Posterior vena cava (tissue), 2 donors: ENCODE data around the gene ATAD3A. TPM values are rescaled to one million over a fixed set of nuclear protein-coding genes. Genes with fewer than 3 reads are reported as not detected.
"Not testable (repeated sequence)": the region's sequence is repeated elsewhere in the genome, so short reads cannot be mapped to it uniquely, and the experiment has no call there.

Experiments
- DNase-seq: peaks from one replicate; pipeline ENCODE4 v3.0.0-alpha.2; 2020; ENCODE audit warnings: low spot score
- intact Hi-C, 2 donors: fragments of 100-400 bp; cut with DNase I; formaldehyde crosslinking; loops; one replicate each; pipeline versions ENCODE4 v1.14.1 to v1.14.2; 2022 to 2023
- total RNA-seq, 2 donors: library from RNA; stranded (reverse); fragmentation: NEBNext Ultra II Directional; extraction: Animal tissue kit (Norgen Biotek cat#: 25700); gene quantifications; one replicate each; pipeline ENCODE4 v1.2.1, GENCODE V29; 2021
- donor health status: DM: yes; HTN: yes; CAD: no.
- donor health status: DM: yes; HTN: yes; CAD: no.

The ATAD3A gene
- total RNA-seq, 2 donors from 2014 or later: 12.2 to 14.2 TPM

DNA sequence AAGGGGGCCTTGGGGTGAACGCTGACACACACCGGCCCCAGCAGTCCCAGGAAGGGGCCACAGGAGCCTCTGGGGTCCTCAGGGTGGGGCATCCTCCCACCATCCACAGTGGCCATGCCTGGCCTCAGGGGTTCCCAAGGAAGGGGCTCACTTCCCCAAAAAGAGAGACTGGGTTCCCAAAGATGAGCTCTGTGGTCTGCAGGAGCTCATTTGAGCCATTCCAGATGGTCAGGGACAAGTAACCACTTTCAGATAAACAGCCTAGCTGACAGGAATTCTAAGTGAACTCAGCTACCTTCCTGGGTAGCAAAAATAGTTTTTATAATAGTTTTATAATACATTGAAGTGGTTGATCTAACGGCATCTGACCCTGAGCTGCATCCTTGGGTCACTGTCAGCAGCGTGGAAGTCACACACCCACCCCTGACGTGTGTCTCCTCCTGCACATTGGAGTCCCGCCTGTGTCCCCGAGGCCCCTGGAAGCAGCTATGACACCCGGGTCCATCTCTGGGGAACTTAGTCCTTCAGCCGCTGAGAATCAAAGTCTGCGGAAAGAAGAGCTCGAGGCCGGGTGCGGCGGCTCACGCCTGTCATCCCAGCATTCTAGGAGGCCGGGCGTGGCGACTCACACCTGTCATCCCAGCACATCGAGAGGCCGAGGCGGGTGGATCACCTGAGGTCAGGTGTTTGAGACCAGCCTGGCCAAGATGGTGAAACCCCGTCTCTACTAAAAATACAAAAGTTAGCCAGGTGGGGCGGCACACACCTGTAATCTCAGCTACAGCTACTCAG, 34.2 kb downstream of the ATAD3A start:
- no peak for DNase-seq
- intact Hi-C loops: no loop called here

DNA sequence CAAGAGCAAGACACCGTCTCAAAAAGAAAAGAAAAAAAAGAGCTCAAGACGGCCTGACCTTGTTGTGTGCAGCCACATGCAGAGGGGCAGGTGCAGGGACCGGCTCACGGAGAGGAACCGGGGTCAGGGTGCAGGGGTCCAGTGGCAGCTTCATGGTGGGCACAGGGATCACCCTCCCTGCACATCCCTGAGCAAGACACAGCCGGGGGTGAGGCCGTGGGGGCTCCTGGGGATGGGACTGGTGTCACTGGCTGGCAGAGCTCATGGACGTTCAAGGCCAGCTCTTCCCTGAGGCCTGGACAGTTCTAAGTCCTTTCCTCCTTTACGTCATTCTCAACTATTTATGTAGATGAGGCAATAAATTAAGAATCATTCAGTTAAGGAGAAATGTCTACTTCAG, 35.0 kb downstream of the ATAD3A start:
- intact Hi-C loops: no loop called here
- no peak for DNase-seq

DNA sequence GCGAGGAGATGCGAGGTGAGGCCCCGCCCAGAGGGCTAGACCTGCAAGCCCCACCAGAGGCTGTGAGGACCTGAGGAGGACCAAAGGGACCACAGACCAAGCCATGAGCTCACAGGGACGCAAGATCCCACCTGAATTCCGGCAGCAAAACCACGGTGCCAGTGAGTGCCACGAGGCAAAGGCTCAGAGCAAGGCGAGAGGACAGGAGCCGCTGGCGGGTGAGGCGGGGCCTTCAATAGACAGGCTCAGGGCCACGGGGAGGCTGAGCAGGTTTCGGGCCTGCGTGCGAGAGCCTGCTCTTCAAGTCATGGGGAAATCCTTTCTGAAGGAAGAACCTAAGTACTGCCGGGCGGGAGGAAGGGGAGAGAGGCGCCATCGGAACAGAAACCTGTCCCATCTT, 35.5 kb downstream of the ATAD3A start:
- intact Hi-C loops: no loop called here
- no peak for DNase-seq

DNA sequence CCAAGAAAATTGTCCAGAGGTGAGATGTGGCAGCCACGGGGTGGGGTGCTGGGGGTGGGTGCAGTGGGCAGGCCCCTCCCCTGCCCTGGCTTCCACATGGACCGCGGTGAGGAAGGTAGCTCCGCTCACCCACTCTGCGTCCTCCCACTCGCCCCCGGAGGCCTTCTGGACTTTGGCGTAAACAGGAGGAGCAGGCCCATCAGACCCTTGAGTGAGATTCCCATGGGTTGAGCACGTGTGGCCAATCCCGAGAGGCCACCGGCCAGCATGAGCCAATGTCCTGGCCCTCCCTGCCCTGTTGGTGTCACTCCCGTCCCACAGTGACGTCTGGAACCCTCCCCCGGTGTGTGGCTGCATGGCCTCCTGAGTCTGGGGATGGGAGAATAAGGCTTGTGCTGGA, 36.6 kb downstream of the ATAD3A start:
- intact Hi-C loops: no loop called here

DNA sequence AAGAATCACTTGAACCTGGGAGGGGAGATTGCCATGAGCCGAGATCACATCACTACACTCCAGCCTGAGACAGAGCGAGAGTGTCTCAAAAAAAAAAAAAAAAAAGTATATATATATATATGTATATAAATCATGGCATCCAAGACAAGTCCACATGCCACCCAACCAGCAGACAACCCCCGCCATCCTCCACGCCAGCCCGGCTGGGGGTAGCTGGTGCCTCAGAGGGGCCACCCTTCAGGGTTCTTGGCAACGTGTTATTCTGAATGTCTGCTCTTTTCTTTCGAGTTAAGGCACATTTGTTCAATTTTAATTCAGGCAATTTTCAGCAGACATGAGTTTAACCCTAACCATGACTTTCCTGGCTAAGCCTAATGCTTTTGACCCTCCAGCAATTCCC, 38.1 kb downstream of the ATAD3A start:
- no peak for DNase-seq
- intact Hi-C loops: no loop called here

More for the DNA sequence above, 36.6 kb downstream of the ATAD3A start:
- DNase-seq: no peak

DNA sequence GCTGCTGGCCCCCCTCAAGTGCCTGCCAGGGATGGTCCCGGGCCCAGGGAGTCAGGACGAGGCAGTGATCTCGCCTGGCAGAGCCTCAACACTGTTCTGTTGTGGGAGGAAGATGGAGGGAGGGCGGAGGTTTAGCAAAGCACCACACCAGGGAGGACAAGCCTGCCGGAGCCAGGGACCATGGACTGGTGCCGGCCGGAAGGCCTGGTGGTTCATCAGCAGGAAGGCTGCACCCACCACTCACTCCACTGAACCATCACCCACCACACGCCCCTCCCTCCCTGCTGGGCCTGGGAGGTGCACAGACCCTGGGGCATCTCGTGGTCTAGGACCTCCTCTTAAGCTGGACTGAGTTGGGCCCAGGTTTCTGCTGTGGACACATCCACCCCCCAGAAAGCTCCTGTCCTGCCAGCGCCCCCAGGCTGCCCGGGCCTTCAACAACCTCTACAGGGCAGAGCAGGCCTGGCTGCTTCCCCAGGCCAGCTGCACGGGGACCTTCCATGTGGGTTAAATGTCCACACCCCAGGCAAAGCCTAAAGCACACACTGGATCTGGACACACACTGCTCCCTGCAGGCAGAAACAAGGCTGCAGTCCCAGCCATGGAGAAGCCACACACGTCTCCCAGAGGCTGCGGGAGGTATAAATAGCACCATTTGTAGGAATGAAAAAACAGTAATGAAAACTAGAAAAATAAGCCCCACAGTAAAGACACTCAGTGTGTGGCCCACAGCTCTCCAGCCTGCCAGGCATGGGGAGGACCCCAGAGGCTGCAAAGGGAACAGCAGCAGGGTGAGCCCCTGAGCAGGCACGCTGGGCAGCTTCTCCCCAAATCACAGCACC, 38.9 kb downstream of the ATAD3A start:
- intact Hi-C loops: no loop called here
- DNase-seq: no peak

DNA sequence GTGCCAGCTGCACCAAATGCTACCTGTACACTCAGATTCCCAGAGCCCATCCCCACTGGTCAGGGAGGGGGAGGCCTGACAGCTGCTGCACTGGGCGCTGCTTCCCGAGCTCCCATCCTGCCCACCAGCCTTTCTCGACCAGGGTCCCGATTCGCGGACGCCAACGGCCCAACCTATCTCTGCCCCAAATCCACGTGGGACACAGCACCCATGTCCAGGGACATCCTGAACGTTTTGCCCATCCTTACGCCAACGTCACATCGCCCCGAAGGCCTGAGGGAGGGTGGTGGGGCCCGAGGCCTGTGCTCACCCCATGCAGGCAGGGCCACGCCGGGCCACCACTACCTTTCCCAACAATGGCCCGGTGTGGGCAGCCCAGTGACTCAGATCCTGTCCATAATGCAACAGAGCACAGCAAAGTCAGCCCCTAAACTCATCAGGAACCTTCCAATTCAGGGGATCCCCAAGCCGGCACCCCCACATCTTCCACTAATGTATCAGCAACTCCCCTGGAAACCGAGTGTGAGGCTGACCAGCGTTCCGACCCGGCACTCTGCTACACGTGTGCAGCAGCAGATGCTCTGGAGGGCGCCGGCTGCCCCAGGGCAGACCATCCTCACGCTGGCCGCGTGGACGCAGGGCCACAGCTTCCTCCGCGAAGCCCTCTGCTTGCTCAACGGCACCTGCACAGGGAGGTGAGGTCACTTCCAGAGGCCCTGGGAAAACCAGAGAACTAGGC, 39.7 kb downstream of the ATAD3A start:
- intact Hi-C loops: no loop called here
- DNase-seq: no peak

DNA sequence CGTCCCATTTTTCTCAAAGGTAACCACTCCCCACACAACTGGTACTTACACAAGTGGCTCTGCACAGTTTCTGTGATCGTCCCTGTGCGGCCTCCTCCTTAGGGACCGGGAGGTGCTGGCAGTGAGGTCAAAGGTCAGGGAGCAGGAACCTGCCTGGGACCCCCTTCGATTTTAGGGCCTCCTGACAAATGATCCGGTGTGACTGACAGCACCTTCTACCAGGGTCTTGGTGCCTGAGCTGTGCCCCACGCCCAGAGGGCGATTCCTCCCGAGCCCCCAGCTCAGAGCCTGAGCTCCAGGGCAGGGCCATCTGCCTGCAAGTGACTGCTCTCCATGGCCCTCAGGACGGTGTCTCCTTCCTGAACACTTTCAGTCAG, 40.3 kb downstream of the ATAD3A start:
- intact Hi-C loops: no loop called here
- DNase-seq: no peak

DNA sequence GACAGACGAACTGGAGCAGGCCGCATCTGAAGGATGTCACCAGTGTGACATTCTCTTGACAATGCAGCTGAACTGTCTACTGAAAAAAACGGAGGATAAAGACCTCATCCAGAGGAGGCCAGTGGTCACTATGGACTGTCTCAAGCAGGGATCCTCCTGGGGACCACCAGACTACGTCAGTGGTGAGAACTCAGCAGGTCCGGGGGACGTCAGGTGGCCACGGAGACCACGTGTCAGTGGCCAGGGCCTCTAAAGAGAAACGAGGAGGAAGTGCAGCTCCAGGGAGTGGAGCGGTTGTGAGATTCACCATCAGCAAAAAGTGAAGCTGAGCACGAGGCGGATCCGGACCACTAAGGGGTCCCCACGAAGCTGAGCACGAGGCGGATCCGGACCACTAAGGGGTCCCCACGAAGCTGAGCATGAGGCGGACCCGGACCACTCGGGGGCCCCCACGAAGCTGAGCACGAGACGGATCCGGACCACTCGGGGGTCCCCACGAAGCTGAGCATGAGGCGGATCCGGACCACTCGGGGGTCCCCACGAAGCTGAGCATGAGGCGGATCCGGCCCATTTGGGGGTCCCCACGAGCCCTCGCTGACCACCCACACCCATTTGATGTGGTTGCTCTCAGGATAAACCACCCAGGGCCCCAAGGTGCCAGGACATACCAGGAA, 42.0 kb downstream of the ATAD3A start:
- DNase-seq: no peak
- intact Hi-C loops: no loop called here

DNA sequence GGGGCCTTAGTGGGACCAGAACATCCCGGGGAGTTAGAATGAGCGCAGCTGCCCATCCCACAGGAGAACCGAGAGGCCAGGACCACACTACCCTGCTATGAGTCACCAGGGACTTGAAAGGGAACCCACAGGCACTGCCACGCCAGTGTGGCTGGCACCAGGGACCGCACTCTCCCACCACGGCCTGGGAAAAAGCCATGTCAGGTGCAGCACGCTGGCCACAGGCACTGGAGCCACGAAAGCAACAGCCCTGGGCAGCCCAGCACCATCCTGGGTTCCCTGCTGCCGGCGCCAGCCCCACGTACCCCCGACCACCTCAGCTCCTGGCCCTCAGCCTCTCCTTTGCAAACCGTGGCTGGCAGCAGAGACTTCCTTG, 42.6 kb downstream of the ATAD3A start:
- intact Hi-C loops: no loop called here
- DNase-seq: peak; percentile 79

DNA sequence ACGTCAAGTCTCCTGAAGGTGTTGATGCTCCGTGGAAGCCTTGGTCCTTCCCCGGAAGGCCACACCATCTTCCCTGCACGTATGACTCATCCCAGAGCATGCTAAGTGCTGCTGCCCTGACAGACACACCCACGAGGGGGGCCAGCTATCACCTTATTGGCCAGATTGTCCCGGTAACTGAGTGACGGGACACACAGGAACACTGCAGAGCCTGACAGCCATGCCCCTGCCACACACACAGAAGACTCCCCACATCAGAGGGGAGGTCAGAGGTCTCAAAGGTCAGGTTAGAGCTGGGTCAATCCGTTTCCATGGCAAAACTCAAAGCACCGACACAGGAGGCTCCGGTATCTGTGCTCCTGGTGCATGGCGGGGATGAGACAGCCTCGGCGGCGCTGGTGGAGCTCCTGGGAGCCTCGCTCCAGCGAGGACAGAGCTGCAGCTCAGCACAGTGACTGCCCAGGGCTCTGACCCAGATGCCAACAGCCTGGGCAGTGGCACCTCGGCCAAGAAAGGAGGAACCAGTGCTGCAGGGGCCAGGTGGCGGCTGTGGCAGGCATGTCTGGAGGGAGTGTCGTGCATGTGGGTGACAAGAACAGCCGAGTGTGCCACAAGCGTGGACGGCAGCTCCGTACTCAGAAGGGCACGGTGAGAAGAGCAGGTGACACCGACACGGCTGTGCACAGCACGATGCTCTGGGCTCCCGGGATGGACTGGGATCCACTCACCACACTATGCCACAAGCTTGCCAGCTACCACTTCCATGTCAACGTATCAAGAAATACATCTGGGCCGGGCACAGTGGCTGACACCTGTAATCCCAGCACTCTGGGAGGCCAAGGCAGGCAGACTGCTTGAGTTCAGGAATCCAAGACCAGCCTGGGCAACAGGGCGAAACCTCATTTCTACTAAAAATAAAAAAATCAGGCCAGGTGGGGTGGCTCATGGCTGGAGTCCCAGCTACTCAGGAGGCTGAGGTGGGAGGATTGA, 43.3 kb downstream of the ATAD3A start:
- DNase-seq: peak; percentile 69
- intact Hi-C loops: no loop called here

DNA sequence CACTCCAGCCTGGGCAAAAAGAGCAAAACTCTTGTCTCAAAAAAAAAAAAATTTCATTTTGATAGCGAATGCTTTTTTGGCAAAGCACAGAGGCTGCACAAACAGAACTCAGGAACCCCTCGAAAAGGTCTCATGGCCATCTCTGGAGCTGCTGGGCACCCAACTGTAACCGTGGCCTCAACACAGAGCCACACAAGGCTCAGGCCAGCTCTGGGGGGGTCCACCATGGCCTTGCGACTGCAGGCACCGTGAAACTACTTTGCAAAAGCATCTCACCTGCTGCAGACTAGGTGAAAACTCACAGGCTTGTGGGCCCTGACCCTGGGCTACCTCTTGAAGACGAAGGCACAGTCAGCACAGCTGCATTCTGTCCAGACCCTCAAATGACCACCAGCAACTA, 44.5 kb downstream of the ATAD3A start:
- intact Hi-C loops: no loop called here
- peak; percentile 74 for DNase-seq

DNA sequence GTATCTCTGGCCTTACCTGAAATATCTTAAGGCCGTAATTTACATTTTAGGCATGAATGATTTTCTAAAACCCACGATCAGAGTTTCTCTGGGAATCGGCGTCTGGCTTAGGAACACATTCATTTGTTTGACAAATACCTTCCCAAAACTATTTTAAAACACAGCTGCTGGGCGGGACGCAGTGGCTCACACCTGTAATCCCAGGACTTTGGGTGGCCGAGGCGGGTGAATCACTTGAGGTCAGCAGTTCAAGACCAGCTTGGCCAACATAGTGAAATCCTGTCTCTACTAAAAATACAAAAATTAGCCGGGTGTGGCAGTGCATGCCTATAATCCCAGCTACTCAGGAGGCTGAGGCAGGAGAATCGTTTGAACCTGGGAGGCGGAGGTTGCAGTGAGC, 45.0 kb downstream of the ATAD3A start:
- intact Hi-C loops: not testable (repeated sequence)

DNA sequence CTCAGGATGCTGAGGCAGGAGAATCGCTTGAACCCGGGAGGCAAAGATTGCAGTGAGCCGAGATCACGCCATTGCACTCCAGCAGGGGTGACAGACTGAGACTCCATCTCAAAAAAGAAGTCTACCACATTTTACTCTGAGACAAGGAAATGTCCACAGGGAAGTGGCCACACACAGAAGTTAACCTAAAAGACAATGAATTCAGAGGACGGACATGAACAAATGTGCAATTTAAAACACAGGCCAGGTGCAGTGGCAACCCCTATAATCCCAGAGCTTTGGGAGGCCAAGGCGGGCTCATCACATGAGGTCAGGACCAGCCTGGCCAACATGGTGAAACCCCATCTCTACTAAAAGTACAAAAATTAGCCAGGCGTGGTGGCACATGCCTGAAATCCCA, 45.7 kb downstream of the ATAD3A start:
- intact Hi-C loops, DNase-seq: not testable (repeated sequence)

More for the DNA sequence above, 45.0 kb downstream of the ATAD3A start:
- DNase-seq: not testable (repeated sequence)

DNA sequence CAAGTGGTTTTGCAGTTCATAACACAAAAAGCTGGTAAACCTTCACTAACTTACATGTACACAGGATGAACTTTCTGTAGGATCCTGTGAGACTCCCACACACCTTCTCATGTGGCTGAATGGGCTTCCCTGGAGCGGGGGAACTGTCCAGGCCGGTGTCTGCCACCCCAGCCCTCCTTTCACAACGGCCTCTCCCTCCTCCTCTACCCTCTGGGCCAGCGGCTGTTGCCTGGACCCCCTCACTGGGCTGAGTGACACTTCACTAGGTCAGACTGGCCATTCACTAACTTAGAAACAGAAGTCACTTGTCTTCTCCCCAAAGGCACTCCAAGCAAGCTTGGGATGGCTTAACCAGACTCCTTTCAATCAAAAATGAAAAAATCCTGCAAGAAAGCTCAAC, 46.6 kb downstream of the ATAD3A start:
- intact Hi-C loops: no loop called here
- no peak for DNase-seq

DNA sequence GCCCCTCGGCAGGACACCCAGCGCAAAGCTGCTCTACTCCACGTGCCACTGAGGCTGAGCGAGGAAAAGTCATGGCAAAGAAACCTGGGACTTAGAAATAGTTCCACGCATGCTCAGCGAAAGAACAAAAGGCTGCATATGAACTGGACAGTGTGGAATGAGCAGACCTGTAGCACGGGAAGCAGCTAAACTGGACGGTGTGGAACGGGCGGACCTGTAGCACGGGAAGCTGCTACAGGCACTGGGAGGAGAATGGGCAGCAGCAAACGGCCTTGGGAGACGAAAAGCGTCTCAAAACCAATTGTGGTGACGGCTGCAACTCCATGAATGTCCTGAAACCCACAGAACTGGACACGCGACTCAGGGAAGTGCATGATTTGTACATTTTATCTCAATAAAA, 47.1 kb downstream of the ATAD3A start:
- no peak for DNase-seq
- intact Hi-C loops: no loop called here

DNA sequence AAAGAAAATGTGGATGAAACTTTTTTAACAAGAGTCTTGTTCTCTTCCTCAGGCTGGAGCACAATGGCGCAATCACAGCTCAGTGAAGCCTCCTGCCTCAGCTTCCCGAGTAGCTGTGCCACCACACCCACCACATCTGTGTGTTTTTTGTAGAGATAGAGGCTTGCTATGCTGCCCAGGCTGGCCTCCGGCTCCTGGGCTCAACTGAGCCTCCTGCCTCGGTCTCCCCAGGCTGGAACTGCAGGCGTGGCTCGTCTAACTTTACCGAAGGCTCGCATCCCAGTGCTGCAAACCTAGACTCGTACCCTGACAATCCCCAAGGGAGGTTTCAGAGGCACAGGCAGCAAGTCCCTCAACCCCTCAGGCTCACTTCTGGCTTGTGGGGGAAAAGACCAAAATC, 48.2 kb downstream of the ATAD3A start:
- DNase-seq: no peak
- intact Hi-C loops: no loop called here

DNA sequence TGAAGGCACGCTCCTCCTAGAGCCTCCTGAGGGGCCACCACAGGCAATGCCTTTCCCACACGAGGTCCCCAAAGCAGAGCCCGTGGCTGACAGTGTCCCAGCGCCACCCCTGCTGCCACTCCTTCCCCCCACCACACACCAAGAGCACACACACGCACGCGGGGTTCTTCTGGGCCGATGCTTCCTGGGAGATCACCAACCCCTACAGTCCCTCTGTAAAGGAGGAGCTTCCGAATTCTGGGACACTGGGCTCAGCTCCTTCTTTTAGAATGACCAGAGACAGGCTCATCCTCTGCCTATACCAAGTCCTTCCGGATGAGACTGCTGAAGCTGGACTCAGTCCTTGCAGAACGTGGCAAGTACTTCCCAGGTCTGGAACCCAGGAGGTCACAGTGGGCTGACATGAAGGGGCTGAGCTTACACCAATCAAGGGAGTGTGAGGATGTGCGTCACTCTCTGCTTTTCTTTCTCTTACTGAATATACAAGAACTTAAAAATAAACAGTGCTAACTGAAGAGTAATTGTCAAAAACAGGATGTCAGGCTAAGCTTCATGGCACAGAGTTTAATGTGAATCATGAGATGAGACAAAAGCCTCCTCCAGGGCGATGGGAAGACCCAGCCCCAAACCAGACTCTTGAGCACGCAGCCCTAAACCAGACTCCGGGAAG, 50.0 kb downstream of the ATAD3A start:
- intact Hi-C loops: no loop called here
- DNase-seq: no peak
